Lung (tissue), 12 donors: ENCODE data around the gene COL6A3. TPM values are rescaled to one million over a fixed set of nuclear protein-coding genes. Genes with fewer than 3 reads are reported as not detected.

Experiments used
- ATAC-seq: fragments of 200-7000 bp; cut with Tn5 transposase; one replicate; pipeline ENCODE4 v1.9.1; 2020; ENCODE audit warnings: moderate number of reproducible peaks; ENCODE audit not compliant: insufficient read depth, low FRiP score
- DNase-seq, 3 donors: peaks; one replicate each; pipeline ENCODE4 v3.0.0-alpha.2; 2013 to 2017
- H3K27ac ChIP-seq, 2 donors: one replicate each; pipeline ENCODE4 v1.5.1; 2013; ENCODE audit warnings: mild to moderate bottlenecking in 2 of 2, moderate library complexity in 2 of 2, control low read depth in 1 of 2, inconsistent platforms in 1 of 2, low read depth in 1 of 2, low read length in 1 of 2
- H3K27me3 ChIP-seq, 3 donors: one replicate each; pipeline ENCODE4 v1.5.1; 2013; ENCODE audit warnings: low read length in 2 of 3; ENCODE audit not compliant: control insufficient read depth in 3 of 3, insufficient read depth in 3 of 3
- H3K36me3 ChIP-seq, 4 donors: one replicate each; pipeline ENCODE4 v1.5.1; 2013; ENCODE audit warnings: low read length in 4 of 4, mild to moderate bottlenecking in 1 of 4, moderate library complexity in 1 of 4; ENCODE audit not compliant: control insufficient read depth in 4 of 4, insufficient read depth in 4 of 4
- H3K4me1 ChIP-seq, 5 donors: one replicate each; pipeline ENCODE4 v1.5.1; 2013; ENCODE audit warnings: low read length in 5 of 5, mild to moderate bottlenecking in 2 of 5, moderate library complexity in 1 of 5; ENCODE audit not compliant: control insufficient read depth in 5 of 5, insufficient read depth in 5 of 5
- H3K4me3 ChIP-seq: one replicate; pipeline ENCODE4 v1.5.1; 2013; ENCODE audit warnings: mild to moderate bottlenecking, control low read depth, moderate library complexity
- H3K9ac ChIP-seq, 2 donors: one replicate each; pipeline ENCODE4 v1.5.1; 2013; ENCODE audit warnings: low read length in 2 of 2, control low read depth in 1 of 2; ENCODE audit not compliant: insufficient read depth in 1 of 2
- H3K9me3 ChIP-seq, 4 donors: one replicate each; pipeline ENCODE4 v1.5.1; 2013; ENCODE audit warnings: low read length in 3 of 4, mild to moderate bottlenecking in 1 of 4, moderate library complexity in 1 of 4; ENCODE audit not compliant: control insufficient read depth in 4 of 4, insufficient read depth in 3 of 4
- WGBS, 2 donors: extraction: QIAGEN DNeasy Blood & Tissue Kit; methylation state at CpG; one replicate each; pipeline ENCODE4 v1.1.7; 2013; 5-methylcytosine and 5-hydroxymethylcytosine counted together
- polyA plus RNA-seq, 2 donors: library from polyadenylated mRNA; stranded (reverse); fragments of 200-250 nt; gene quantifications; one replicate each; pipeline ENCODE4 v1.2.1, GENCODE V29; 2013
- total RNA-seq, 2 donors: library from RNA; depleted of rRNA in 1 of 2; stranded (reverse); fragments of >200 nt in 1 of 2; gene quantifications; one replicate each; pipeline ENCODE4 v1.2.1, GENCODE V29; 2014 to 2021
- TF ChIP-seq, protein P1 (sequence below): IDR thresholded peaks from 2 replicates; pipeline ENCODE4 v1.5.1; 2012; ENCODE audit warnings: mild to moderate bottlenecking; ENCODE audit errors: control extremely low read depth, extremely low read depth
- donor health status: control.
- donor health status: control.
- donor health status: Bipolar disorder and iron deficiency.
- donor health status: healthy.
- donor health status: DM: yes; HTN: yes; CAD: no.

COL6A3 gene
- total and polyA plus RNA-seq, 4 donors: 36.4 to 548 (median 277) TPM

- ATAC-seq: no peak
- Histone ChIP-seq H3K4me1 (peaks cover 0 to 4% (median 0%) of the 10 kb centered on the region in 5 donors), H3K27me3 (no peaks in the 10 kb centered on the region), H3K36me3 (peaks cover 0 to 69% (median 35%) of the 10 kb centered on the region in 4 donors), H3K27ac (peak overlapping the region in 1 of 2 donors; percentile 12), H3K4me3 (no peak overlapping the region), H3K9me3 (peaks cover 0 to 8% (median 0%) of the 10 kb centered on the region in 4 donors), H3K9ac (no peak overlapping the region)
- TF ChIP-seq, protein P1, sequence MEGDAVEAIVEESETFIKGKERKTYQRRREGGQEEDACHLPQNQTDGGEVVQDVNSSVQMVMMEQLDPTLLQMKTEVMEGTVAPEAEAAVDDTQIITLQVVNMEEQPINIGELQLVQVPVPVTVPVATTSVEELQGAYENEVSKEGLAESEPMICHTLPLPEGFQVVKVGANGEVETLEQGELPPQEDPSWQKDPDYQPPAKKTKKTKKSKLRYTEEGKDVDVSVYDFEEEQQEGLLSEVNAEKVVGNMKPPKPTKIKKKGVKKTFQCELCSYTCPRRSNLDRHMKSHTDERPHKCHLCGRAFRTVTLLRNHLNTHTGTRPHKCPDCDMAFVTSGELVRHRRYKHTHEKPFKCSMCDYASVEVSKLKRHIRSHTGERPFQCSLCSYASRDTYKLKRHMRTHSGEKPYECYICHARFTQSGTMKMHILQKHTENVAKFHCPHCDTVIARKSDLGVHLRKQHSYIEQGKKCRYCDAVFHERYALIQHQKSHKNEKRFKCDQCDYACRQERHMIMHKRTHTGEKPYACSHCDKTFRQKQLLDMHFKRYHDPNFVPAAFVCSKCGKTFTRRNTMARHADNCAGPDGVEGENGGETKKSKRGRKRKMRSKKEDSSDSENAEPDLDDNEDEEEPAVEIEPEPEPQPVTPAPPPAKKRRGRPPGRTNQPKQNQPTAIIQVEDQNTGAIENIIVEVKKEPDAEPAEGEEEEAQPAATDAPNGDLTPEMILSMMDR: no peak
- DNase-seq: no peak
Observed at GRCh38 chr2:237384672-237385020, 29.3 kb downstream of the COL6A3 start.

- TF ChIP-seq, protein P1: no peak
- no peak overlapping the region for H3K9ac ChIP-seq
- 78 to 82% methylated on average over 6 of the region's 6 CpGs for WGBS, 2 donors
Observed at GRCh38 chr2:237383991-237384671, 29.8 kb downstream of the COL6A3 start.

DNA sequence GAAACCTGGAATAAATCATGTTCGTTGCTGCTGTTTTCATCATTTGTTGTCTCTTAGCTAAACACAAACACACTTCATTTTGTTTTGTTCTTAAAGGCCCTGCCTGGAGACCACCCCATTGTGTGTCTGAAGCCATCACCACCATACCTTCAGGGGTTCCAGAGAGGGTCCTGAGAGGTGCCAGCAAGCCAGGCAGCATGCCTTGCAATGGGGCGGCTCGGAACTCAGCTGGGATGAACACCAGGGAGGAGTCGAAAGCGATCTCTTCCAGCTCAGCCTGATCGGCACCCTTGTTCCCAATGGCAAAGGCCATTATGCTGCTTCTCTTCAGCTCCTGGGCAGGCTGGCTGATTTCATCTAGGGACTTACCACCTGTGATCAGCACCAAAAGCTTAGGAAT lies 33.2 kb downstream of the COL6A3 start:
- H3K4me3 ChIP-seq: no peak overlapping the region
- no peaks in the 10 kb centered on the region for H3K27me3 ChIP-seq
- H3K9me3 ChIP-seq: peaks cover 0 to 11% (median 0%) of the 10 kb centered on the region in 4 donors
- no peak overlapping the region for H3K9ac ChIP-seq
- DNase-seq (no peak), ATAC-seq (no peak)
- H3K27ac ChIP-seq: no peak overlapping the region
- 88 to 92% methylated on average over 6 of the region's 6 CpGs for WGBS, 2 donors
- peaks cover 0 to 83% (median 39%) of the 10 kb centered on the region in 4 donors for H3K36me3 ChIP-seq
- TF ChIP-seq, protein P1: no peak
- peaks cover 0 to 4% (median 0%) of the 10 kb centered on the region in 5 donors for H3K4me1 ChIP-seq

More at GRCh38 chr2:237383991-237384671, 29.8 kb downstream of the COL6A3 start:
- DNase-seq (no peak), ATAC-seq (no peak)
- Histone ChIP-seq H3K9me3 (peaks cover 0 to 8% (median 0%) of the 10 kb centered on the region in 4 donors), H3K4me1 (peaks cover 0 to 4% (median 0%) of the 10 kb centered on the region in 5 donors), H3K27me3 (no peaks in the 10 kb centered on the region), H3K27ac (peak overlapping the region in 1 of 2 donors; percentile 12), H3K4me3 (no peak overlapping the region), H3K36me3 (peaks cover 0 to 73% (median 35%) of the 10 kb centered on the region in 4 donors)
